Memory B cell (primary cell): ENCODE measurements around the gene RBBP6.
A peak's percentile ranks its signal among the peaks of the same experiment; 100 is the strongest.

Experiments used
- ATAC-seq: fragments of 150-1000 bp; cut with Tn5 transposase; 2 replicates; pipeline ENCODE4 v1.10.0; 2021; ENCODE audit warnings: low read depth, mild to moderate bottlenecking, moderate library complexity
- DNase-seq, 2 donors: peaks; one replicate each; pipeline ENCODE4 v3.0.0; 2022; ENCODE audit warnings: low spot score in 2 of 2
- H3K27ac Mint-ChIP-seq: one replicate; pipeline ENCODE4 v1.8.0; 2022; ENCODE audit warnings: mild to moderate bottlenecking, moderate library complexity, mixed read lengths
- H3K27me3 Mint-ChIP-seq: one replicate; pipeline ENCODE4 v1.8.0; 2022; ENCODE audit warnings: mixed read lengths
- H3K36me3 Mint-ChIP-seq: one replicate; pipeline ENCODE4 v1.8.0; 2022; ENCODE audit warnings: mild to moderate bottlenecking, mixed read lengths
- H3K4me1 Mint-ChIP-seq: one replicate; pipeline ENCODE4 v1.8.0; 2022; ENCODE audit warnings: mixed read lengths
- H3K4me3 Mint-ChIP-seq: one replicate; pipeline ENCODE4 v1.8.0; 2022; ENCODE audit warnings: mild to moderate bottlenecking, moderate library complexity, mixed read lengths
- H3K9me3 Mint-ChIP-seq: one replicate; pipeline ENCODE4 v1.8.0; 2022; ENCODE audit warnings: mixed read lengths

The RBBP6 gene

GRCh38 chr16:24514096-24514495 is 25.3 kb upstream of the RBBP6 start:
- H3K4me1 Mint-ChIP-seq, result peaks cover 4% of the 10 kb centered on the region
- H3K27ac Mint-ChIP-seq, result no peak overlapping the region
- peaks cover 2% of the 10 kb centered on the region for H3K27me3 Mint-ChIP-seq
- DNase-seq (no peak), ATAC-seq (no peak)
- no peak overlapping the region for H3K4me3 Mint-ChIP-seq
- H3K9me3 Mint-ChIP-seq, result no peaks in the 10 kb centered on the region
- H3K36me3 Mint-ChIP-seq, result no peaks in the 10 kb centered on the region

- Mint-ChIP-seq H3K4me1 (peaks cover 4% of the 10 kb centered on the region), H3K27ac (no peak overlapping the region), H3K27me3 (peaks cover 2% of the 10 kb centered on the region), H3K4me3 (no peak overlapping the region), H3K9me3 (no peaks in the 10 kb centered on the region), H3K36me3 (no peaks in the 10 kb centered on the region)
- ATAC-seq, result no peak
- DNase-seq, result no peak
These were observed 24.2 kb upstream of the RBBP6 start for GRCh38 chr16:24515186-24515585.

GRCh38 chr16:24516900-24517669 is 22.3 kb upstream of the RBBP6 start:
- no peak overlapping the region for H3K27ac Mint-ChIP-seq
- peak overlapping the region; percentile 65 for H3K4me3 Mint-ChIP-seq
- H3K27me3 Mint-ChIP-seq, result peaks cover 2% of the 10 kb centered on the region
- no peaks in the 10 kb centered on the region for H3K36me3 Mint-ChIP-seq
- H3K4me1 Mint-ChIP-seq, result peaks cover 4% of the 10 kb centered on the region
- no peaks in the 10 kb centered on the region for H3K9me3 Mint-ChIP-seq
- ATAC-seq (peak; percentile 73), DNase-seq (peak; percentile 63 to 68)

GRCh38 chr16:24518498-24518897 is 20.9 kb upstream of the RBBP6 start:
- Mint-ChIP-seq H3K4me3 (no peak overlapping the region), H3K27me3 (peaks cover 2% of the 10 kb centered on the region), H3K4me1 (peaks cover 4% of the 10 kb centered on the region), H3K36me3 (no peaks in the 10 kb centered on the region), H3K9me3 (no peaks in the 10 kb centered on the region), H3K27ac (no peak overlapping the region)
- no peak for DNase-seq
- ATAC-seq, result no peak

GRCh38 chr16:24520983-24521382 is 18.4 kb upstream of the RBBP6 start:
- H3K9me3 Mint-ChIP-seq, result no peaks in the 10 kb centered on the region

GRCh38 chr16:24522751-24523150 is 16.6 kb upstream of the RBBP6 start:
- ATAC-seq, result no peak
- H3K27ac Mint-ChIP-seq, result no peak overlapping the region
- H3K27me3 Mint-ChIP-seq, result peaks cover 3% of the 10 kb centered on the region

More at GRCh38 chr16:24520983-24521382, 18.4 kb upstream of the RBBP6 start:
- H3K27ac Mint-ChIP-seq, result no peak overlapping the region
- H3K4me1 Mint-ChIP-seq, result peaks cover 4% of the 10 kb centered on the region
- H3K4me3 Mint-ChIP-seq, result no peak overlapping the region
- no peaks in the 10 kb centered on the region for H3K36me3 Mint-ChIP-seq
- H3K27me3 Mint-ChIP-seq, result no peaks in the 10 kb centered on the region
- ATAC-seq, result no peak
- no peak for DNase-seq

GRCh38 chr16:24523569-24523968 is 15.8 kb upstream of the RBBP6 start:
- Mint-ChIP-seq H3K4me1 (no peaks in the 10 kb centered on the region), H3K9me3 (no peaks in the 10 kb centered on the region), H3K27me3 (peaks cover 3% of the 10 kb centered on the region), H3K4me3 (no peak overlapping the region), H3K36me3 (no peaks in the 10 kb centered on the region), H3K27ac (no peak overlapping the region)
- DNase-seq (no peak), ATAC-seq (no peak)

More at GRCh38 chr16:24522751-24523150, 16.6 kb upstream of the RBBP6 start:
- no peaks in the 10 kb centered on the region for H3K36me3 Mint-ChIP-seq
- no peak overlapping the region for H3K4me3 Mint-ChIP-seq
- no peak for DNase-seq
- no peaks in the 10 kb centered on the region for H3K9me3 Mint-ChIP-seq
- H3K4me1 Mint-ChIP-seq, result no peaks in the 10 kb centered on the region

- Mint-ChIP-seq H3K9me3 (no peaks in the 10 kb centered on the region), H3K4me1 (no peaks in the 10 kb centered on the region), H3K4me3 (no peak overlapping the region), H3K27ac (no peak overlapping the region), H3K27me3 (peaks cover 3% of the 10 kb centered on the region), H3K36me3 (no peaks in the 10 kb centered on the region)
- DNase-seq, result no peak
- peak; percentile 24 for ATAC-seq
These were observed 14.3 kb upstream of the RBBP6 start for GRCh38 chr16:24524855-24525677.

- peaks cover 3% of the 10 kb centered on the region for H3K27me3 Mint-ChIP-seq
- no peaks in the 10 kb centered on the region for H3K36me3 Mint-ChIP-seq
- H3K4me3 Mint-ChIP-seq, result no peak overlapping the region
- no peak for ATAC-seq
- no peaks in the 10 kb centered on the region for H3K4me1 Mint-ChIP-seq
- H3K9me3 Mint-ChIP-seq, result no peaks in the 10 kb centered on the region
- DNase-seq, result no peak
- H3K27ac Mint-ChIP-seq, result no peak overlapping the region
These were observed 13.3 kb upstream of the RBBP6 start for GRCh38 chr16:24525970-24526559.

GRCh38 chr16:24526701-24527495 is 12.5 kb upstream of the RBBP6 start:
- no peaks in the 10 kb centered on the region for H3K9me3 Mint-ChIP-seq
- H3K27me3 Mint-ChIP-seq, result peaks cover 3% of the 10 kb centered on the region
- H3K4me1 Mint-ChIP-seq, result no peaks in the 10 kb centered on the region
- no peak overlapping the region for H3K4me3 Mint-ChIP-seq
- H3K27ac Mint-ChIP-seq, result no peak overlapping the region
- H3K36me3 Mint-ChIP-seq, result no peaks in the 10 kb centered on the region
- no peak for DNase-seq
- no peak for ATAC-seq

GRCh38 chr16:24531166-24531565 is 8.2 kb upstream of the RBBP6 start:
- H3K36me3 Mint-ChIP-seq, result no peaks in the 10 kb centered on the region
- H3K27me3 Mint-ChIP-seq, result peaks cover 3% of the 10 kb centered on the region
- H3K4me3 Mint-ChIP-seq, result no peak overlapping the region
- H3K9me3 Mint-ChIP-seq, result no peaks in the 10 kb centered on the region
- no peak for ATAC-seq
- no peak overlapping the region for H3K27ac Mint-ChIP-seq
- H3K4me1 Mint-ChIP-seq, result no peaks in the 10 kb centered on the region
- DNase-seq, result no peak

- H3K4me3 Mint-ChIP-seq, result no peak overlapping the region
- H3K9me3 Mint-ChIP-seq, result no peaks in the 10 kb centered on the region
- DNase-seq, result no peak
- H3K27ac Mint-ChIP-seq, result no peak overlapping the region
- H3K36me3 Mint-ChIP-seq, result peaks cover 1% of the 10 kb centered on the region
- no peaks in the 10 kb centered on the region for H3K27me3 Mint-ChIP-seq
- no peaks in the 10 kb centered on the region for H3K4me1 Mint-ChIP-seq
- ATAC-seq, result no peak
These were observed 4.7 kb upstream of the RBBP6 start for GRCh38 chr16:24534620-24535019.

GRCh38 chr16:24535827-24536226 is 3.5 kb upstream of the RBBP6 start:
- H3K36me3 Mint-ChIP-seq, result peaks cover 1% of the 10 kb centered on the region
- H3K27me3 Mint-ChIP-seq, result no peaks in the 10 kb centered on the region
- no peak for ATAC-seq
- peaks cover 4% of the 10 kb centered on the region for H3K4me1 Mint-ChIP-seq
- H3K27ac Mint-ChIP-seq, result no peak overlapping the region
- no peaks in the 10 kb centered on the region for H3K9me3 Mint-ChIP-seq
- no peak overlapping the region for H3K4me3 Mint-ChIP-seq
- no peak for DNase-seq
